HEK293T (cell line): ENCODE results near the gene ATP11C.

Source experiments
- ARNT ChIP-seq: fragments of 450-650 bp; IDR thresholded peaks from 2 replicates; pipeline ENCODE4 v1.6.1; 2017; ENCODE audit warnings: mild to moderate bottlenecking
- BHLHE40 ChIP-seq: fragments of 450-650 bp; IDR thresholded peaks from 2 replicates; pipeline ENCODE4 v1.6.1; 2016; ENCODE audit warnings: mild to moderate bottlenecking, moderate library complexity, borderline replicate concordance
- CTBP1 ChIP-seq: fragments of 450-650 bp; IDR thresholded peaks from 2 replicates; pipeline ENCODE4 v1.6.1; 2016; ENCODE audit warnings: borderline replicate concordance
- FOXA1 ChIP-seq: fragments of 450-650 bp; IDR thresholded peaks from 2 replicates; pipeline ENCODE4 v1.6.1; 2016; ENCODE audit warnings: mild to moderate bottlenecking
- FOXK2 ChIP-seq: fragments of 450-650 bp; IDR thresholded peaks from 2 replicates; pipeline ENCODE4 v1.6.1; 2016; ENCODE audit warnings: mild to moderate bottlenecking
- FOXM1 ChIP-seq: fragments of 450-650 bp; IDR thresholded peaks from 2 replicates; pipeline ENCODE4 v1.6.1; 2017; ENCODE audit warnings: mild to moderate bottlenecking, borderline replicate concordance
- HDGF ChIP-seq: fragments of 450-650 bp; IDR thresholded peaks from 2 replicates; pipeline ENCODE4 v1.6.1; 2017; ENCODE audit warnings: antibody characterized with exemption, borderline replicate concordance
- NFRKB ChIP-seq: fragments of 450-650 bp; IDR thresholded peaks from 2 replicates; pipeline ENCODE4 v1.6.1; 2016; ENCODE audit warnings: mild to moderate bottlenecking, moderate library complexity
- TARDBP ChIP-seq: fragments of 450-650 bp; IDR thresholded peaks from 2 replicates; pipeline ENCODE4 v1.6.1; 2016
- TF ChIP-seq, protein P1 (sequence below): fragments of 450-650 bp; IDR thresholded peaks from 2 replicates; pipeline ENCODE4 v1.6.1; 2016

DNA sequence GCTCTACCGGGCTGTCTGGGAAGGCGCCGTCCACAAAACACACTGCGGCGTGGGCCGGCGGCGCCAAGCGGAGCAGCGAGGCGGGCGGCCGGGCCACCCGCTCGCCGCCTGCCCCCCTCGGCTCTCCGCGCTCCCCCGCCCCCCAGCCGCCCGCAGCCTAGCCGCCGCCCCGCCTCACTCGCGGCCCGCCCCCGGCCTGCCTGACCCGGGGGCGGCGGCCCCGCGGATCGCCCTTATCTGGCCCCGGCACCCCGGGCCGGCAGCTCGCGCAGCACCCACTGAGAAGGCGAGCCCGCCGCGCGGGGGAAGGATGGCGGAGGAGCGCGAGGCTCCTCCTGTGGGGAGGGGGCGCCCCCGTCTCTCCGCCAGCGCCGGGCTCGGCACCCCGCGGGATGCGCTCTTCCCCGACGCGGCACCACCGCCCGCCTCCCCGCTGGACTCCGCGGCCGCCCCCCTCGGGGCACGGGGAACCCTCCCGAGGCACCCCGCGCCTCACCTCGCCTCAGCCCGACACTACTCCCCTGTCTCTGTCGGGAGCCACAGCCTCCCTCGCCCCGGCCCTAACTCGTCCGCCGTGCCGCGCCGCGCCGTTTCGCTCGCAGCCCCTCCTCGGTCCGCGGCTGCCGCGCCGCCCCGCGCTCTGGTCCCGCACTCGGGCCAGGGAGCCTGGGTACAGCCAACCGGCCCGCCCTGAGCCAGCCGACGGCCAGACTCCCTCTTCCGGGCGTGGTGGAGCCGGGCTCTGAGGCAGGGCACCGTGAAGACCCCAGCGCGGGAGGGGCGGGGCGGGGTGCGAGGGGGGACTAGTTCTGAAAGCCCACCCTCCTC, 566 bp downstream of the ATP11C start:
- TF ChIP-seq TARDBP = no peak
- no peak for TF ChIP-seq ARNT
- no peak for TF ChIP-seq FOXK2
- no peak for TF ChIP-seq BHLHE40
- TF ChIP-seq FOXM1 = no peak
- TF ChIP-seq FOXA1 = no peak
- TF ChIP-seq NFRKB = no peak
- TF ChIP-seq HDGF = no peak
- no peak for TF ChIP-seq CTBP1
- TF ChIP-seq, protein P1, sequence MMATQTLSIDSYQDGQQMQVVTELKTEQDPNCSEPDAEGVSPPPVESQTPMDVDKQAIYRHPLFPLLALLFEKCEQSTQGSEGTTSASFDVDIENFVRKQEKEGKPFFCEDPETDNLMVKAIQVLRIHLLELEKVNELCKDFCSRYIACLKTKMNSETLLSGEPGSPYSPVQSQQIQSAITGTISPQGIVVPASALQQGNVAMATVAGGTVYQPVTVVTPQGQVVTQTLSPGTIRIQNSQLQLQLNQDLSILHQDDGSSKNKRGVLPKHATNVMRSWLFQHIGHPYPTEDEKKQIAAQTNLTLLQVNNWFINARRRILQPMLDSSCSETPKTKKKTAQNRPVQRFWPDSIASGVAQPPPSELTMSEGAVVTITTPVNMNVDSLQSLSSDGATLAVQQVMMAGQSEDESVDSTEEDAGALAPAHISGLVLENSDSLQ = no peak
